AG09319 (cell line): ENCODE measurements around the gene PLA2G2C.

ENCODE experiments used
- DNase-seq: peaks from one replicate; pipeline ENCODE4 v3.0.0-alpha.2; 2010; ENCODE audit warnings: low read depth; ENCODE audit errors: extremely low read depth
- CTCF ChIP-seq: IDR thresholded peaks from 2 replicates; pipeline ENCODE4 v1.5.1; 2011; ENCODE audit warnings: low read depth, mild to moderate bottlenecking, inconsistent platforms, low read length, moderate library complexity

PLA2G2C gene

GRCh38 chr1:20115916-20116315 lies 70.4 kb downstream of the PLA2G2C start:
- no peak for TF ChIP-seq CTCF
- no peak for DNase-seq

GRCh38 chr1:20115479-20115878 lies 70.8 kb downstream of the PLA2G2C start:
- TF ChIP-seq CTCF = no peak
- DNase-seq = no peak

- TF ChIP-seq CTCF = no peak
- DNase-seq = no peak
Measured at GRCh38 chr1:20114021-20114648, 72.2 kb downstream of the PLA2G2C start.
